ENCODE data around the gene ANKRD65.
"Not testable (repeated sequence)": the region's sequence is repeated elsewhere in the genome, so short reads cannot be mapped to it uniquely, and the experiment has no call there.

ANKRD65 gene

GRCh38 chr1:1421147-1421906 is at the start of gene ANKRD65:
Gene ANKRD65, minus strand, starts transcription at chr1:1421276. Its CDS starts 271 bp downstream, at chr1:1421005.
- Mint-ChIP-seq H3K36me3 (no peaks in the 10 kb centered on the region), H3K27me3 (peaks cover 65% of the 10 kb centered on the region), H3K4me1 (peaks cover 15% of the 10 kb centered on the region), H3K27ac (no peak within 1 kb of the TSS), H3K4me3 (no peak within 1 kb of the TSS), H3K9me3 (no peaks in the 10 kb centered on the region)
- CTCF ChIA-PET, result interaction anchor here (1.1 kb wide), 1 partner anchor 21 kb away, joined by 3 read pairs; no protein-coding TSS in a partner anchor
- no peak for DNase-seq

- H3K36me3 Mint-ChIP-seq, H3K27me3 Mint-ChIP-seq, H3K4me3 Mint-ChIP-seq, DNase-seq, H3K9me3 Mint-ChIP-seq, CTCF ChIA-PET, H3K27ac Mint-ChIP-seq: not testable (repeated sequence)
- peaks cover 23% of the 10 kb centered on the region for H3K4me1 Mint-ChIP-seq
These were observed 47.3 kb upstream of the ANKRD65 start for GRCh38 chr1:1468196-1468985.

- Mint-ChIP-seq H3K4me3 (no peak overlapping the region), H3K4me1 (peaks cover 6% of the 10 kb centered on the region), H3K27ac (no peak overlapping the region), H3K9me3 (no peaks in the 10 kb centered on the region), H3K27me3 (peaks cover 20% of the 10 kb centered on the region), H3K36me3 (no peaks in the 10 kb centered on the region)
- CTCF ChIA-PET, result interaction anchor here (3.6 kb wide), 1 partner anchor 22 kb away, joined by 10 read pairs; no protein-coding TSS in a partner anchor
- DNase-seq, result no peak
These were observed 42.2 kb upstream of the ANKRD65 start for GRCh38 chr1:1463312-1463711.

GRCh38 chr1:1462318-1462966 is 41.4 kb upstream of the ANKRD65 start:
- Mint-ChIP-seq H3K4me3 (peak overlapping the region; percentile 56), H3K27me3 (peaks cover 20% of the 10 kb centered on the region), H3K4me1 (peaks cover 6% of the 10 kb centered on the region), H3K36me3 (no peaks in the 10 kb centered on the region), H3K27ac (peak overlapping the region; percentile 77), H3K9me3 (no peaks in the 10 kb centered on the region)
- CTCF ChIA-PET, result interaction anchor here (0.7 to 3.6 kb wide), 2 partner anchors 22 to 171 kb away, joined by 3 to 10 read pairs; no protein-coding TSS in a partner anchor
- peak; percentile 48 for DNase-seq

- peak overlapping the region; percentile 77 for H3K27ac Mint-ChIP-seq
- H3K9me3 Mint-ChIP-seq, result no peaks in the 10 kb centered on the region
- DNase-seq, result no peak
- H3K36me3 Mint-ChIP-seq, result no peaks in the 10 kb centered on the region
- H3K27me3 Mint-ChIP-seq, result peaks cover 20% of the 10 kb centered on the region
- CTCF ChIA-PET, result interaction anchor here (0.7 to 3.6 kb wide), 3 partner anchors 21 to 170 kb away, joined by 3 to 10 read pairs (median 3); no protein-coding TSS in a partner anchor
- H3K4me1 Mint-ChIP-seq, result peaks cover 6% of the 10 kb centered on the region
- peak overlapping the region; percentile 56 for H3K4me3 Mint-ChIP-seq
These were observed 40.7 kb upstream of the ANKRD65 start for GRCh38 chr1:1461721-1462317.

GRCh38 chr1:1460540-1461130 is 39.6 kb upstream of the ANKRD65 start:
- CTCF ChIA-PET, result interaction anchor here (3.6 kb wide), 1 partner anchor 20 kb away, joined by 10 read pairs; no protein-coding TSS in a partner anchor
- no peak for DNase-seq
- Mint-ChIP-seq H3K27ac (no peak overlapping the region), H3K9me3 (no peaks in the 10 kb centered on the region), H3K27me3 (peaks cover 20% of the 10 kb centered on the region), H3K36me3 (no peaks in the 10 kb centered on the region), H3K4me1 (peaks cover 6% of the 10 kb centered on the region), H3K4me3 (no peak overlapping the region)

- CTCF ChIA-PET, H3K4me3 Mint-ChIP-seq, DNase-seq, H3K4me1 Mint-ChIP-seq, H3K9me3 Mint-ChIP-seq, H3K36me3 Mint-ChIP-seq, H3K27ac Mint-ChIP-seq: not testable (repeated sequence)
- peaks cover 20% of the 10 kb centered on the region for H3K27me3 Mint-ChIP-seq
These were observed 38.6 kb upstream of the ANKRD65 start for GRCh38 chr1:1459711-1460110.

GRCh38 chr1:1459156-1459555 is 38.1 kb upstream of the ANKRD65 start:
- H3K4me3 Mint-ChIP-seq, H3K27ac Mint-ChIP-seq, H3K9me3 Mint-ChIP-seq, DNase-seq, CTCF ChIA-PET, H3K4me1 Mint-ChIP-seq, H3K36me3 Mint-ChIP-seq: not testable (repeated sequence)
- H3K27me3 Mint-ChIP-seq, result peaks cover 20% of the 10 kb centered on the region

- H3K4me3 Mint-ChIP-seq, DNase-seq, H3K4me1 Mint-ChIP-seq, CTCF ChIA-PET, H3K36me3 Mint-ChIP-seq, H3K27ac Mint-ChIP-seq, H3K9me3 Mint-ChIP-seq: not testable (repeated sequence)
- peaks cover 13% of the 10 kb centered on the region for H3K27me3 Mint-ChIP-seq
These were observed 35.7 kb upstream of the ANKRD65 start for GRCh38 chr1:1456683-1457255.

GRCh38 chr1:1455934-1456333 is 34.9 kb upstream of the ANKRD65 start:
- H3K27me3 Mint-ChIP-seq, H3K9me3 Mint-ChIP-seq, H3K36me3 Mint-ChIP-seq, DNase-seq, CTCF ChIA-PET, H3K27ac Mint-ChIP-seq, H3K4me3 Mint-ChIP-seq, H3K4me1 Mint-ChIP-seq: not testable (repeated sequence)

- DNase-seq, result no peak
- Mint-ChIP-seq H3K9me3 (no peaks in the 10 kb centered on the region), H3K36me3 (no peaks in the 10 kb centered on the region), H3K27me3 (peaks cover 7% of the 10 kb centered on the region), H3K4me1 (no peaks in the 10 kb centered on the region), H3K4me3 (no peak overlapping the region), H3K27ac (no peak overlapping the region)
- CTCF ChIA-PET, result no interaction called here
These were observed 34.3 kb upstream of the ANKRD65 start for GRCh38 chr1:1455366-1455884.

- H3K27ac Mint-ChIP-seq, H3K27me3 Mint-ChIP-seq, H3K4me1 Mint-ChIP-seq, CTCF ChIA-PET, DNase-seq, H3K4me3 Mint-ChIP-seq, H3K9me3 Mint-ChIP-seq, H3K36me3 Mint-ChIP-seq: not testable (repeated sequence)
These were observed 33.4 kb upstream of the ANKRD65 start for GRCh38 chr1:1454286-1455056.

GRCh38 chr1:1452882-1453281 is 31.8 kb upstream of the ANKRD65 start:
- Mint-ChIP-seq H3K9me3 (no peaks in the 10 kb centered on the region), H3K36me3 (no peaks in the 10 kb centered on the region), H3K27ac (no peak overlapping the region), H3K4me3 (no peak overlapping the region), H3K27me3 (peaks cover 10% of the 10 kb centered on the region), H3K4me1 (no peaks in the 10 kb centered on the region)
- no peak for DNase-seq
- CTCF ChIA-PET, result no interaction called here

Data from activated naive CD4-positive, alpha-beta T cell treated with anti-CD3 and anti-CD28 coated beads, Interleukin-2, amount 10 ng/mL, durations not matched to agents 7 days and 5 days (primary cell).